ENCODE data around the gene CST9. TPM values are rescaled to one million over a fixed set of nuclear protein-coding genes. Genes with fewer than 3 reads are reported as not detected.

The CST9 gene
- total and polyA plus RNA-seq, 2 of the 13 experiments (the other 11 are each of a cell fraction or from before 2014, with no cell fraction given), result 0.07 TPM; not detected in 1

DNA sequence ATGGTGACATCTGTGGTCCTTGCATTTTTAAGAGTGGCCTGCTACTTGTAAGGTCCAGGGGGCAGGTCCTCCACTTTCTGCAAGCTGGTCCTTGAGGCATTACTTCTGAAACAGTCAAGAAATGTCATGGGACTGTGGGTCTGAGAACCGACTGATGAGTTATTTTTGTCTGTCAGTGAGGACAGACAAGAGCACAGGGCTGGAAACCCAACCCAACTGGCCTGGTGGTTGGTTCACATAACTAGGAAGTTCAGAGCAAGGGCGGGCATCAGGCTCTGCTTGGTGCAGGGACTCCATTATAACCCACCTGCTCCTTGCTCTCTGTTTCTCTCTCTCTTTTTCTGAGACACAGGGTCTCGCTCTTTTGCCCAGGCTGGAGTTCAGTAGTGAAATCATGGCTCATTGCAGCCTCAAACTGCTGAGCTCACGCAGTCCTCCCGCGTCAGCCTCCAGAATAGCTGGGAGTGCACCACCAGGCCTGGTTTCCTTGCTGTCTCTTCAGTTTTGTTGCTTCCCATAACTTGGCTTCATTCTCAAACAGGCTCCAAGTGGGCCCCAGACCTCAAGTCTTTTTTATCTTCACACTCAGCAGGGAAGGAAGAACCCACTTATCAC is 22.8 kb upstream of the CST9 start (continued):
- TF ChIP-seq TEAD2 (CRISPR knock-in tag; IDR thresholded peaks at IDR 0.05) (no peak), ZNF326 (CRISPR knock-in tag; IDR thresholded peaks at IDR 0.05; ENCODE audit: borderline replicate concordance) (no peak), SMARCE1 (IDR thresholded peaks at IDR 0.05; ENCODE audit: borderline replicate concordance) (no peak), ZNF331 (CRISPR knock-in tag; IDR thresholded peaks at IDR 0.05) (no peak), ZBTB20 (CRISPR knock-in tag; IDR thresholded peaks at IDR 0.05; ENCODE audit: borderline replicate concordance, low read depth) (no peak), HOXA5 (CRISPR knock-in tag; IDR thresholded peaks at IDR 0.05) (no peak), PRDM10 (CRISPR knock-in tag; IDR thresholded peaks at IDR 0.05; ENCODE audit: low read depth) (no peak), ZNF256 (CRISPR knock-in tag; conservative IDR thresholded peaks at IDR 0.05) (no peak), AHR (CRISPR knock-in tag; IDR thresholded peaks at IDR 0.05) (no peak), JDP2 (CRISPR knock-in tag; IDR thresholded peaks at IDR 0.05; ENCODE audit: borderline replicate concordance) (no peak), ZNF260 (CRISPR knock-in tag; IDR thresholded peaks at IDR 0.05; ENCODE audit: borderline replicate concordance, low read depth) (no peak), RBM39 (IDR thresholded peaks at IDR 0.05; ENCODE audit: low read depth, low read length, poor library complexity, severe bottlenecking) (no peak), BCL6 (CRISPR knock-in tag; IDR thresholded peaks at IDR 0.05) (no peak), ZNF383 (CRISPR knock-in tag; IDR thresholded peaks at IDR 0.05; ENCODE audit: borderline replicate concordance) (no peak), ZNF724P (CRISPR knock-in tag; IDR thresholded peaks at IDR 0.05; ENCODE audit: borderline replicate concordance) (no peak), MTERF4 (CRISPR knock-in tag; IDR thresholded peaks at IDR 0.05) (0 out of 2 replicates have a peak, but pooled peaks have one; percentile 15), NR1H2 (CRISPR knock-in tag; IDR thresholded peaks at IDR 0.05; ENCODE audit: borderline replicate concordance, low read depth) (0 out of 2 replicates have a peak, but pooled peaks have one; percentile 60), ZNF512 (CRISPR knock-in tag; IDR thresholded peaks at IDR 0.05) (0 out of 2 replicates have a peak, but pooled peaks have one; percentile 28), ZNF10 (CRISPR knock-in tag; IDR thresholded peaks at IDR 0.05; ENCODE audit: borderline replicate concordance, low read depth) (no peak)
- TF ChIP-seq, protein P1, sequence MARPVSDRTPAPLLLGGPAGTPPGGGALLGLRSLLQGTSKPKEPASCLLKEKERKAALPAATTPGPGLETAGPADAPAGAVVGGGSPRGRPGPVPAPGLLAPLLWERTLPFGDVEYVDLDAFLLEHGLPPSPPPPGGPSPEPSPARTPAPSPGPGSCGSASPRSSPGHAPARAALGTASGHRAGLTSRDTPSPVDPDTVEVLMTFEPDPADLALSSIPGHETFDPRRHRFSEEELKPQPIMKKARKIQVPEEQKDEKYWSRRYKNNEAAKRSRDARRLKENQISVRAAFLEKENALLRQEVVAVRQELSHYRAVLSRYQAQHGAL (CRISPR knock-in tag; IDR thresholded peaks at IDR 0.05; ENCODE audit: not compliant biosample characterization), result no peak
- TF ChIP-seq, protein P2, sequence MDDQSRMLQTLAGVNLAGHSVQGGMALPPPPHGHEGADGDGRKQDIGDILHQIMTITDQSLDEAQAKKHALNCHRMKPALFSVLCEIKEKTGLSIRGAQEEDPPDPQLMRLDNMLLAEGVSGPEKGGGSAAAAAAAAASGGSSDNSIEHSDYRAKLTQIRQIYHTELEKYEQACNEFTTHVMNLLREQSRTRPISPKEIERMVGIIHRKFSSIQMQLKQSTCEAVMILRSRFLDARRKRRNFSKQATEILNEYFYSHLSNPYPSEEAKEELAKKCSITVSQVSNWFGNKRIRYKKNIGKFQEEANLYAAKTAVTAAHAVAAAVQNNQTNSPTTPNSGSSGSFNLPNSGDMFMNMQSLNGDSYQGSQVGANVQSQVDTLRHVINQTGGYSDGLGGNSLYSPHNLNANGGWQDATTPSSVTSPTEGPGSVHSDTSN (CRISPR knock-in tag; IDR thresholded peaks at IDR 0.05; ENCODE audit: borderline replicate concordance), result no peak

Measured in HepG2 (cell line).